GM12878 (cell line): ENCODE results near the gene ABR. TPM values are rescaled to one million over a fixed set of nuclear protein-coding genes. Genes with fewer than 3 reads are reported as not detected.

Source experiments
- ATAC-seq: fragments of 200-7000 bp; cut with Tn5 transposase; 3 replicates; pipeline ENCODE4 v1.9.1; 2020; ENCODE audit warnings: mild to moderate bottlenecking, moderate library complexity
- BruUV-seq: library from RNA; stranded (reverse); fragments of 400-500 nt; replicated peaks from 2 replicates; lab custom pipeline; 2021; lab: Mats Ljungman, UMichigan
- CTCF ChIA-PET: fragments of 300-600 bp; sonication (Branson Sonifier 250); formaldehyde crosslinking; extraction: SDS; loops from one replicate; lab custom pipeline; 2021; ENCODE audit warnings: inconsistent platforms; lab: Yijun Ruan, JAX
- POLR2A ChIA-PET: fragments of 350-600 bp; formaldehyde crosslinking; extraction: SDS; loops from one replicate; lab custom pipeline; 2021; ENCODE audit warnings: inconsistent platforms; lab: Charles Lee
- RAD21 ChIA-PET: fragments of 300-600 bp; sonication (Branson Sonifier 250); formaldehyde crosslinking; loops from one replicate; lab custom pipeline; 2023; ENCODE audit warnings: antibody characterized with exemption; ENCODE audit not compliant: unreplicated experiment; lab: Charles Lee
- SMC1A ChIA-PET: fragments of 300-600 bp; sonication (Branson Sonifier 250); formaldehyde crosslinking; loops from one replicate; lab custom pipeline; 2023; ENCODE audit not compliant: unreplicated experiment, uncharacterized antibody; lab: Charles Lee
- DNase-seq: peaks from one replicate; pipeline ENCODE4 v3.0.0-alpha.2; 2011; ENCODE audit warnings: low read depth, low spot score
- FAIRE-seq: peaks from 3 replicates; lab custom pipeline; 2011; peaks lifted over from hg19 to GRCh38; lab: Jason Lieb, UNC
- H2AFZ ChIP-seq: 2 replicates; pipeline ENCODE4 v1.6.0; 2011; ENCODE audit warnings: low read depth, low read length, control low read depth; ENCODE audit not compliant: control insufficient read depth
- H3K27ac ChIP-seq: 2 replicates; pipeline ENCODE4 v1.5.1; 2011; ENCODE audit warnings: control low read depth; ENCODE audit not compliant: control insufficient read depth, insufficient read depth
- H3K27me3 ChIP-seq, 2 experiments: replicated peaks in 1 of 2; 2 replicates each; pipeline versions ENCODE4 v1.6.0 to v1.6.1; 2011; ENCODE audit warnings: low read length in 1 of 2; ENCODE audit not compliant: control insufficient read depth in 2 of 2, insufficient read depth in 2 of 2
- H3K36me3 ChIP-seq, 2 experiments: 2 replicates each; pipeline ENCODE4 v1.5.1; 2011; ENCODE audit warnings: low read length in 1 of 2; ENCODE audit not compliant: control insufficient read depth in 2 of 2, insufficient read depth in 2 of 2
- H3K4me1 ChIP-seq: 2 replicates; pipeline ENCODE4 v1.6.1; 2011; ENCODE audit warnings: mild to moderate bottlenecking, low read length, moderate library complexity, mixed read lengths; ENCODE audit not compliant: control insufficient read depth, insufficient read depth
- H3K4me2 ChIP-seq: 2 replicates; pipeline ENCODE4 v1.6.0; 2011; ENCODE audit warnings: control low read depth; ENCODE audit not compliant: control insufficient read depth, insufficient read depth
- H3K4me3 ChIP-seq: fragments of 200-600 bp; sonication (generic); 2 replicates; pipeline ENCODE4 v1.5.1; 2016
- H3K79me2 ChIP-seq: 2 replicates; pipeline ENCODE4 v1.6.0; 2011; ENCODE audit warnings: low read length; ENCODE audit not compliant: control insufficient read depth, insufficient read depth
- H3K9ac ChIP-seq: 2 replicates; pipeline ENCODE4 v1.8.0; 2011; ENCODE audit warnings: low read length, control low read depth, mixed read lengths; ENCODE audit not compliant: control insufficient read depth, insufficient read depth
- H3K9me3 ChIP-seq: replicated peaks from 3 replicates; pipeline ENCODE4 v1.5.1; 2011; ENCODE audit warnings: mild to moderate bottlenecking, low read length; ENCODE audit not compliant: control insufficient read depth, insufficient read depth
- H4K20me1 ChIP-seq: 2 replicates; pipeline ENCODE4 v1.6.0; 2011; ENCODE audit not compliant: control insufficient read depth, insufficient read depth
- ATF2 ChIP-seq: IDR thresholded peaks from 2 replicates; pipeline ENCODE4 v1.6.1; 2012; ENCODE audit warnings: low read length, inconsistent platforms
- CREM ChIP-seq: IDR thresholded peaks from 2 replicates; pipeline ENCODE4 v1.6.1; 2014; ENCODE audit warnings: antibody characterized with exemption, low read depth
- ELK1 ChIP-seq: IDR thresholded peaks from 2 replicates; pipeline ENCODE4 v1.6.1; 2012; ENCODE audit warnings: low read depth, low read length, improper control_type of control experiment
- FOXM1 ChIP-seq: IDR thresholded peaks from 2 replicates; pipeline ENCODE4 v1.6.1; 2012; ENCODE audit warnings: low read depth, mild to moderate bottlenecking, inconsistent platforms, low read length, moderate library complexity
- HDGF ChIP-seq: fragments of 450-650 bp; IDR thresholded peaks from 2 replicates; pipeline ENCODE4 v1.6.1; 2016; ENCODE audit warnings: antibody characterized with exemption
- HSF1 ChIP-seq: fragments of 150-350 bp; IDR thresholded peaks from 2 replicates; pipeline ENCODE4 v1.6.1; 2014; ENCODE audit warnings: mild to moderate bottlenecking, low read depth, low read length
- KLF5 ChIP-seq: fragments of 450-650 bp; IDR thresholded peaks from 2 replicates; pipeline ENCODE4 v1.6.1; 2014; ENCODE audit warnings: mild to moderate bottlenecking; ENCODE audit not compliant: partially characterized antibody
- MTA3 ChIP-seq: IDR thresholded peaks from 2 replicates; pipeline ENCODE4 v1.6.1; 2012; ENCODE audit warnings: low read length, inconsistent platforms, borderline replicate concordance
- NBN ChIP-seq: fragments of 450-650 bp; IDR thresholded peaks from 2 replicates; pipeline ENCODE4 v1.6.1; 2016
- RCOR1 ChIP-seq: conservative IDR thresholded peaks from 2 replicates; pipeline ENCODE4 v1.6.1; 2012; ENCODE audit warnings: low read depth, low read length, improper control_type of control experiment
- RELB ChIP-seq: fragments of 450-650 bp; IDR thresholded peaks from 2 replicates; pipeline ENCODE4 v1.6.1; 2017; ENCODE audit warnings: low read depth, mild to moderate bottlenecking, moderate library complexity
- RUNX3 ChIP-seq: IDR thresholded peaks from 2 replicates; pipeline ENCODE4 v1.6.1; 2012; ENCODE audit warnings: low read length, inconsistent platforms
- SMARCA5 ChIP-seq: fragments of 450-650 bp; IDR thresholded peaks from 2 replicates; pipeline ENCODE4 v1.6.1; 2017; ENCODE audit warnings: mild to moderate bottlenecking
- SMC3 ChIP-seq: IDR thresholded peaks from 2 replicates; pipeline ENCODE4 v1.6.1; 2011; ENCODE audit warnings: low read length, improper control_type of control experiment, borderline replicate concordance
- STAT3 ChIP-seq: IDR thresholded peaks from 2 replicates; pipeline ENCODE4 v1.6.1; 2011; ENCODE audit warnings: low read depth, low read length, improper control_type of control experiment
- SUPT20H ChIP-seq: IDR thresholded peaks from 2 replicates; pipeline ENCODE4 v1.6.1; 2011; ENCODE audit warnings: low read depth, mild to moderate bottlenecking, low read length, moderate library complexity, borderline replicate concordance; ENCODE audit not compliant: control insufficient read depth
- TBL1XR1 ChIP-seq: IDR thresholded peaks from 2 replicates; pipeline ENCODE4 v1.6.1; 2012; ENCODE audit warnings: low read depth, low read length, improper control_type of control experiment
- USF2 ChIP-seq: IDR thresholded peaks from 2 replicates; pipeline ENCODE4 v1.6.1; 2011; ENCODE audit warnings: low read depth, low read length, improper control_type of control experiment, borderline replicate concordance
- WGBS: methylation state at CpG from one replicate; pipeline ENCODE4 v1.1.6; 2016; ENCODE audit warnings: low lambda C conversion rate; ENCODE audit not compliant: insufficient replicate concordance, insufficient coverage; ENCODE audit errors: missing lambda C conversion rate; 5-methylcytosine and 5-hydroxymethylcytosine counted together
- in situ Hi-C: fragments of 300-500 bp; cut with MboI; formaldehyde crosslinking; loops from 9 replicates; pipeline ENCODE4 v1.14.3; 2018; ENCODE audit warnings: mixed read lengths
- intact Hi-C: fragments of 100-400 bp; cut with micrococcal nuclease; formaldehyde crosslinking; loops from one replicate; pipeline ENCODE4 v1.14.2; 2022; ENCODE audit not compliant: unreplicated experiment
- polyA plus RNA-seq, 11 experiments: library from polyadenylated mRNA; depleted of rRNA in 4 of 11; unstranded in 6 of 11; stranded (reverse) in 5 of 11; fragments of >200 nt; fragmentation: Nextera tagmentation in 4 of 11; fragmentation: Illumina TruSeq in 1 of 11; extraction: Ambion mirVana in 4 of 11; extraction: Trizol in 1 of 11; gene quantifications; 1 replicate in 1 of 11; 2 replicates in 10 of 11; pipeline versions ENCODE4 v1.2.1 to v1.2.3, GENCODE V29; 2011 to 2016; ENCODE audit warnings: inconsistent platforms in 2 of 11, missing spikeins in 2 of 11, low read depth in 1 of 11
- total RNA-seq, 4 experiments: library from RNA; depleted of rRNA in 3 of 4; stranded (reverse); fragments of >200 nt in 3 of 4; fragmentation: Illumina TruSeq in 1 of 4; extraction: Trizol in 1 of 4; gene quantifications; 2 replicates each; pipeline versions ENCODE4 v1.2.1 to v1.2.3, GENCODE V29; 2013 to 2021

Gene ABR
- total and polyA plus RNA-seq, 10 of the 15 experiments (the other 5 are each of a cell fraction or from before 2014, with no cell fraction given), result 1.4 to 112 (median 30.0) TPM

GRCh38 chr17:1166276-1166675, 13.5 kb downstream of the ABR start:
- 87% methylated on average over 11 of the region's 11 CpGs for WGBS
- no peaks in the 10 kb centered on the region for H3K9me3 ChIP-seq
- ATAC-seq, result no peak
- H3K9ac ChIP-seq, result no peak overlapping the region
- H3K36me3 ChIP-seq, result peaks cover 2 to 5% of the 10 kb centered on the region in 2 experiments; a peak in 2 of 4 replicates
- TF ChIP-seq RCOR1 (no peak), ATF2 (no peak), MTA3 (no peak), USF2 (no peak), RUNX3 (no peak), HSF1 (no peak), RELB (no peak), SMC3 (no peak), STAT3 (no peak), NBN (no peak), SMARCA5 (no peak), FOXM1 (no peak), ELK1 (no peak), SUPT20H (no peak), HDGF (no peak), TBL1XR1 (no peak), CREM (no peak), KLF5 (no peak)
- peaks cover 13% of the 10 kb centered on the region for H3K79me2 ChIP-seq
- ChIA-PET SMC1A (interaction anchor here (2.4 kb wide), 1 partner anchor 43 kb away, joined by 11 read pairs; no protein-coding TSS in a partner anchor), RAD21 (no interaction called here), POLR2A (interaction anchor here (1.0 kb wide), 1 partner anchor 64 kb away, joined by 3 read pairs; no protein-coding TSS in a partner anchor), CTCF (interaction anchor here (0.5 to 3.4 kb wide), 3 partner anchors 21 to 916 kb away, joined by 3 to 27 read pairs (median 25); no protein-coding TSS in a partner anchor)
- H3K4me3 ChIP-seq, result no peak overlapping the region
- in situ Hi-C loops, result no loop called here
- no peaks in the 10 kb centered on the region for H3K27me3 ChIP-seq
- H2AFZ ChIP-seq, result no peak overlapping the region
- H3K27ac ChIP-seq, result no peak overlapping the region
- H4K20me1 ChIP-seq, result 0 out of 2 replicates have a peak, but pooled peaks cover 4% of the 10 kb centered on the region
- H3K4me1 ChIP-seq, result peaks cover 8% of the 10 kb centered on the region
- no TSS peak for BruUV-seq
- intact Hi-C loops, result no loop called here
- H3K4me2 ChIP-seq, result no peak overlapping the region
- no peak for FAIRE-seq
- no peak for DNase-seq
